ENCODE results near the gene SFT2D2. TPM values are rescaled to one million over a fixed set of nuclear protein-coding genes. Genes with fewer than 3 reads are reported as not detected.

SFT2D2 gene
- total RNA-seq, 1 experiment from 2014 or later = 30.1 TPM

Other genes with a start within 250 kb of the SFT2D2 start
- gene GPR161, start 89.1 kb upstream of the SFT2D2 start, total RNA-seq (2014; rRNA removed; shearing (Covaris generic)) = 5.8 and 7.0 TPM in 2 replicates
- gene TIPRL, start 47.0 kb upstream of the SFT2D2 start, total RNA-seq (2014; rRNA removed; shearing (Covaris generic)) = 48.2 and 49.1 TPM in 2 replicates
- 0.17 TPM in 1 of 2 replicates, not detected in the other for gene TBX19, start 54.9 kb downstream of the SFT2D2 start, total RNA-seq (2014; rRNA removed; shearing (Covaris generic))

Measured in H4 (cell line).